HepG2 (cell line): ENCODE data around the gene CRMP1. TPM values are rescaled to one million over a fixed set of nuclear protein-coding genes. Genes with fewer than 3 reads are reported as not detected.

Source experiments
- ATAC-seq: fragments of 200-7000 bp; cut with Tn5 transposase; 3 replicates; pipeline ENCODE4 v1.9.1; 2020; ENCODE audit warnings: mild to moderate bottlenecking, moderate library complexity
- BruUV-seq: library from RNA; stranded (reverse); fragments of 400-500 nt; replicated peaks from 2 replicates; lab custom pipeline; 2021; lab: Mats Ljungman, UMichigan
- CTCF ChIA-PET: fragments of 300-600 bp; formaldehyde crosslinking; extraction: SDS; loops from one replicate; lab custom pipeline; 2021; ENCODE audit warnings: low total read pairs, inconsistent platforms, low intra/inter-chr PET ratio; lab: Yijun Ruan, JAX
- POLR2A ChIA-PET: fragments of 350-600 bp; sonication (Branson Sonifier 250); formaldehyde crosslinking; loops from one replicate; lab custom pipeline; 2020; ENCODE audit warnings: antibody characterized with exemption, inconsistent platforms; lab: Yijun Ruan, JAX
- DNase-seq: peaks from one replicate; pipeline ENCODE4 v3.0.0-alpha.2; 2015; ENCODE audit warnings: low spot score
- FAIRE-seq: peaks from 3 replicates; lab custom pipeline; 2011; peaks lifted over from hg19 to GRCh38; lab: Jason Lieb, UNC
- H2AFZ ChIP-seq: one replicate; pipeline ENCODE4 v1.6.1; 2011; ENCODE audit warnings: low read length, inconsistent platforms
- H3K27ac ChIP-seq: fragments of 300-600 bp; 3 replicates; pipeline ENCODE4 v1.8.0; 2011; ENCODE audit warnings: mixed run types, mild to moderate bottlenecking, mixed read lengths, low read length, inconsistent platforms; ENCODE audit not compliant: insufficient read depth; ENCODE audit errors: extremely low read length
- H3K27me3 ChIP-seq, 2 experiments: fragments of 200-600 bp in 1 of 2; 2 replicates in 1 of 2; 3 replicates in 1 of 2; pipeline versions ENCODE4 v1.6.0 to v1.8.0; 2011; ENCODE audit warnings: low read length in 2 of 2, mild to moderate bottlenecking in 2 of 2, moderate library complexity in 2 of 2, inconsistent platforms in 1 of 2; ENCODE audit not compliant: insufficient read depth in 2 of 2, control insufficient read depth in 1 of 2
- H3K36me3 ChIP-seq, 2 experiments: fragments of 200-600 bp in 1 of 2; replicated peaks in 1 of 2; 2 replicates in 1 of 2; 3 replicates in 1 of 2; pipeline versions ENCODE4 v1.5.1 to v1.8.0; 2011; ENCODE audit warnings: low read length in 2 of 2, inconsistent platforms in 1 of 2; ENCODE audit not compliant: insufficient read depth in 2 of 2, control insufficient read depth in 1 of 2
- H3K4me1 ChIP-seq: 2 replicates; pipeline ENCODE4 v1.5.1; 2012; ENCODE audit warnings: low read length, inconsistent platforms; ENCODE audit not compliant: insufficient read depth
- H3K4me2 ChIP-seq: 2 replicates; pipeline ENCODE4 v1.6.0; 2011; ENCODE audit warnings: low read depth, low read length, inconsistent platforms
- H3K4me3 ChIP-seq, 3 experiments: fragments of 200-600 bp in 1 of 3; sonication (generic), shearing (Covaris generic) in 1 of 3; replicated peaks in 1 of 3; 2 replicates each; pipeline ENCODE4 v1.5.1; 2011 to 2016; ENCODE audit warnings: low read length in 3 of 3, inconsistent platforms in 2 of 3, low read depth in 2 of 3, mild to moderate bottlenecking in 2 of 3, control low read depth in 1 of 3, mixed read lengths in 1 of 3; ENCODE audit not compliant: insufficient read depth in 1 of 3
- H3K79me2 ChIP-seq: one replicate; pipeline ENCODE4 v1.6.1; 2011; ENCODE audit warnings: low read length, inconsistent platforms; ENCODE audit not compliant: insufficient read depth
- H3K9ac ChIP-seq: 2 replicates; pipeline ENCODE4 v1.6.0; 2011; ENCODE audit warnings: mild to moderate bottlenecking, low read depth, low read length, inconsistent platforms; ENCODE audit not compliant: insufficient read depth
- H3K9me3 ChIP-seq: 2 replicates; pipeline ENCODE4 v1.5.1; 2012; ENCODE audit warnings: mild to moderate bottlenecking, low read length
- H4K20me1 ChIP-seq: 2 replicates; pipeline ENCODE4 v1.6.0; 2011; ENCODE audit warnings: inconsistent platforms, mild to moderate bottlenecking, low read length, moderate library complexity; ENCODE audit not compliant: insufficient read depth
- ADNP ChIP-seq: sonication (generic); formaldehyde crosslinking; IDR thresholded peaks from 2 replicates; pipeline ENCODE4 v1.4.0; 2020; ENCODE audit warnings: missing genetic modification reagents
- CENPX ChIP-seq: sonication (generic); formaldehyde crosslinking; IDR thresholded peaks from 2 replicates; pipeline ENCODE4 v1.9.0; 2021; ENCODE audit warnings: mild to moderate bottlenecking, missing genetic modification reagents, moderate library complexity
- E2F2 ChIP-seq: sonication (generic); formaldehyde crosslinking; IDR thresholded peaks from 2 replicates; pipeline ENCODE4 v1.4.0; 2020; ENCODE audit warnings: missing genetic modification reagents, borderline replicate concordance
- FOXO1 ChIP-seq: sonication (generic); formaldehyde crosslinking; IDR thresholded peaks from 2 replicates; pipeline ENCODE4 v1.4.0; 2020; ENCODE audit warnings: missing genetic modification reagents
- FOXP1 ChIP-seq, 2 experiments: fragments of 450-650 bp in 1 of 2; IDR thresholded peaks; 2 replicates each; pipeline ENCODE4 v1.6.1; 2017 to 2018; ENCODE audit warnings: antibody characterized with exemption in 1 of 2
- MAZ ChIP-seq, 2 experiments: sonication (generic) in 1 of 2; formaldehyde crosslinking in 1 of 2; IDR thresholded peaks; 2 replicates each; pipeline versions ENCODE4 v1.5.0 to v1.6.1; 2012 to 2020; ENCODE audit warnings: low read depth in 2 of 2, mild to moderate bottlenecking in 2 of 2, borderline replicate concordance in 1 of 2, improper control_type of control experiment in 1 of 2, low read length in 1 of 2, missing genetic modification reagents in 1 of 2, moderate library complexity in 1 of 2
- NR1H2 ChIP-seq: sonication (generic); formaldehyde crosslinking; IDR thresholded peaks from 2 replicates; pipeline ENCODE4 v1.8.1; 2022; ENCODE audit warnings: low read depth, missing genetic modification reagents, borderline replicate concordance
- RARA ChIP-seq: IDR thresholded peaks from 2 replicates; pipeline ENCODE4 v1.6.1; 2016; ENCODE audit warnings: missing genetic modification reagents, missing compliant biosample characterization
- YEATS2 ChIP-seq: sonication (generic); formaldehyde crosslinking; IDR thresholded peaks from 2 replicates; pipeline ENCODE4 v1.4.0; 2020; ENCODE audit warnings: missing genetic modification reagents, borderline replicate concordance
- ZBTB26 ChIP-seq: IDR thresholded peaks from 2 replicates; pipeline ENCODE4 v1.6.1; 2016; ENCODE audit warnings: missing compliant biosample characterization, missing genetic modification reagents, borderline replicate concordance
- ZNF280B ChIP-seq: sonication (generic); formaldehyde crosslinking; IDR thresholded peaks from 2 replicates; pipeline ENCODE4 v1.5.0; 2020; ENCODE audit warnings: missing genetic modification reagents, mild to moderate bottlenecking, borderline replicate concordance
- ZNF335 ChIP-seq: sonication (generic); formaldehyde crosslinking; IDR thresholded peaks from 2 replicates; pipeline ENCODE4 v1.4.0; 2020; ENCODE audit warnings: missing genetic modification reagents
- WGBS: methylation state at CpG from one replicate; pipeline ENCODE4 v1.1.6; 2017; ENCODE audit warnings: low lambda C conversion rate; 5-methylcytosine and 5-hydroxymethylcytosine counted together
- in situ Hi-C: cut with HindIII; loops from 2 replicates; pipeline ENCODE4 v1.10.0; 2017; ENCODE audit warnings: low pct_unique_long_range_greater_than_20kb; ENCODE audit not compliant: extremely low pct_ligation_motif_present
- intact Hi-C: fragments of 100-400 bp; cut with micrococcal nuclease; formaldehyde crosslinking; loops from one replicate; pipeline ENCODE4 v1.10.0; 2022; ENCODE audit not compliant: unreplicated experiment
- polyA plus RNA-seq, 8 experiments: library from polyadenylated mRNA; depleted of rRNA in 3 of 8; stranded (reverse) in 7 of 8; unstranded in 1 of 8; fragments of >200 nt; fragmentation: Illumina TruSeq in 4 of 8; extraction: Trizol in 4 of 8; gene quantifications; 2 replicates each; pipeline versions ENCODE4 v1.2.1 to v1.2.3, GENCODE V29; 2011 to 2016; ENCODE audit warnings: low read depth in 4 of 8, missing spikeins in 1 of 8, mixed read lengths in 1 of 8; ENCODE audit not compliant: insufficient read depth in 1 of 8
- total RNA-seq, 5 experiments: library from RNA; depleted of rRNA; stranded (reverse); fragments of >200 nt; fragmentation: Illumina TruSeq; extraction: Trizol; gene quantifications; 2 replicates each; pipeline ENCODE4 v1.2.3, GENCODE V29; 2016; ENCODE audit warnings: low read depth in 1 of 5

Gene CRMP1
- total and polyA plus RNA-seq, 2 of the 13 experiments (the other 11 are each of a cell fraction or from before 2014, with no cell fraction given) = not detected

GRCh38 chr4:5890063-5890727, 2.7 kb downstream of the CRMP1 start:
- WGBS = 34% methylated on average over 30 of the region's 41 CpGs
- intact Hi-C loops (no loop called here), in situ Hi-C loops (no loop called here)
- no peak for TF ChIP-seq CENPX (CRISPR knock-in tag)
- TF ChIP-seq ZNF335 (CRISPR knock-in tag) = no peak
- no peak for TF ChIP-seq MAZ (IDR thresholded peaks at IDR 0.05; ENCODE audit: borderline replicate concordance, low read depth, low read length)
- TF ChIP-seq MAZ (CRISPR knock-in tag; IDR thresholded peaks at IDR 0.05; ENCODE audit: low read depth) = no peak
- TF ChIP-seq ZBTB26 (CRISPR knock-in tag) = no peak
- TF ChIP-seq ADNP = no peak
- TF ChIP-seq FOXP1 (IDR thresholded peaks at IDR 0.05) = no peak
- TF ChIP-seq FOXP1 (CRISPR knock-in tag; IDR thresholded peaks at IDR 0.05) = no peak
- TF ChIP-seq FOXO1 (CRISPR knock-in tag) = no peak
- no peak for TF ChIP-seq RARA (CRISPR knock-in tag)
- TF ChIP-seq YEATS2 (CRISPR knock-in tag) = no peak
- TF ChIP-seq E2F2 (CRISPR knock-in tag) = no peak
- no peak for TF ChIP-seq ZNF280B (CRISPR knock-in tag)
- TF ChIP-seq NR1H2 = no peak
- no peak for DNase-seq
- Histone ChIP-seq H3K4me2 (no peak overlapping the region), H2AFZ (no peak overlapping the region), H4K20me1 (peaks cover 4% of the 10 kb centered on the region; the same call in 1 of the 2 replicates), H3K9ac (no peak overlapping the region), H3K79me2 (no peaks in the 10 kb centered on the region), H3K27me3 (peaks cover 5 to 22% of the 10 kb centered on the region in 2 experiments; a peak in 4 of 5 replicates), H3K27ac (no peak overlapping the region), H3K36me3 (no peaks in the 10 kb centered on the region), H3K4me1 (no peaks in the 10 kb centered on the region), H3K4me3 (no peak overlapping the region), H3K9me3 (no peaks in the 10 kb centered on the region)
- no TSS peak for BruUV-seq
- no peak for FAIRE-seq
- ChIA-PET POLR2A (no interaction called here), CTCF (no interaction called here)
- ATAC-seq = no peak
